A549 (cell line): Measurements from ENCODE around the gene KIF1B.

ENCODE experiments used
- CTCF ChIP-seq: fragments of >200 bp; sonication (Bioruptor Twin); formaldehyde crosslinking; IDR thresholded peaks from 3 replicates; pipeline ENCODE4 v1.5.1; 2016
- EP300 ChIP-seq, 2 experiments: fragments of >200 bp; sonication (Bioruptor Twin); formaldehyde crosslinking; IDR thresholded peaks; 2 replicates in 1 of 2; 3 replicates in 1 of 2; pipeline ENCODE4 v1.6.1; 2016 to 2017
- HDAC2 ChIP-seq: fragments of 200-600 bp; sonication (generic); IDR thresholded peaks from 2 replicates; pipeline ENCODE4 v1.6.1; 2016
- HOXA7 ChIP-seq: fragments of 250-450 bp; sonication (Bioruptor Pico); IDR thresholded peaks from 2 replicates; pipeline ENCODE4 v1.5.0; 2020; ENCODE audit warnings: mild to moderate bottlenecking, moderate library complexity
- MYC ChIP-seq: IDR thresholded peaks from 2 replicates; pipeline ENCODE4 v1.6.1; 2012; ENCODE audit warnings: mild to moderate bottlenecking, inconsistent platforms, low read length, improper control_type of control experiment, borderline replicate concordance
- POLR2A ChIP-seq: IDR thresholded peaks from 2 replicates; pipeline ENCODE4 v1.6.1; 2012; ENCODE audit warnings: mild to moderate bottlenecking, low read length
- ZC3H11A ChIP-seq: fragments of 450-650 bp; IDR thresholded peaks from 2 replicates; pipeline ENCODE4 v1.6.1; 2014; ENCODE audit warnings: antibody characterized with exemption, mild to moderate bottlenecking

- TF ChIP-seq CTCF (no peak), HDAC2 (no peak), POLR2A (no peak), MYC (no peak), ZC3H11A (no peak), EP300 (IDR thresholded peaks at IDR 0.05) (no peak), HOXA7 (CRISPR knock-in tag) (no peak)
These were observed 2.1 kb downstream of the KIF1B start for GRCh38 chr1:10212476-10212875.
